Measurements from ENCODE around the gene CYTH4. TPM values are rescaled to one million over a fixed set of nuclear protein-coding genes. Genes with fewer than 3 reads are reported as not detected.

CYTH4 gene
- total and polyA plus RNA-seq, 2 donors (not counting 3 experiments of a cell fraction or from before 2014, with no cell fraction given): 0.06 TPM; not detected in 1

- no peak overlapping the region for H2AFZ ChIP-seq (ENCODE audit: low read depth, low read length)
- H3K9ac ChIP-seq (replicated peaks; ENCODE audit: extremely low read depth, insufficient read depth, low read length): no peak overlapping the region
- no peaks in the 10 kb centered on the region for H3K9me1 ChIP-seq (replicated peaks; ENCODE audit: control insufficient read depth, extremely low read depth, insufficient read depth, low read length)
- H3K4me1 ChIP-seq (ENCODE audit: control insufficient read depth, extremely low read depth, insufficient read depth, low read length): peaks cover 10% of the 10 kb centered on the region
- POLR2A ChIA-PET: no interaction called here
- intact Hi-C loops (cut with micrococcal nuclease): no loop called here
- H3K27me3 ChIP-seq (ENCODE audit: control insufficient read depth in 2 of 2, insufficient read depth in 2 of 2, low read length in 2 of 2): no peaks in the 10 kb centered on the region
- no peaks in the 10 kb centered on the region for H4K20me1 ChIP-seq (replicated peaks; ENCODE audit: control insufficient read depth, extremely low read depth, insufficient read depth, low read length)
- no peak overlapping the region for H3K4me3 ChIP-seq (replicated peaks in 1 of 3; ENCODE audit: insufficient read depth in 1 of 3, low read depth in 1 of 3, low read length in 3 of 3)
- no peaks in the 10 kb centered on the region for H3K79me2 ChIP-seq (ENCODE audit: control insufficient read depth, insufficient read depth, low read length)
- no TSS peak for BruUV-seq (replicated peaks)
- no peak overlapping the region for H3K27ac ChIP-seq (ENCODE audit: insufficient read depth, low read depth, low read length)
- no peak for TF ChIP-seq JUN (IDR thresholded peaks at IDR 0.05; ENCODE audit: borderline replicate concordance, insufficient read depth, insufficient read length, low read depth)
- TF ChIP-seq MAX (IDR thresholded peaks at IDR 0.05; ENCODE audit: insufficient read depth, insufficient read length): no peak
- TF ChIP-seq POLR2A (IDR thresholded peaks at IDR 0.05; ENCODE audit: low read depth, low read length): no peak
- TF ChIP-seq CTCF (IDR thresholded peaks at IDR 0.05; ENCODE audit: extremely low read depth in 1 of 2, insufficient read depth in 1 of 2, low read depth in 1 of 2, low read length in 2 of 2): no peak
- TF ChIP-seq MYC (IDR thresholded peaks at IDR 0.05; ENCODE audit: low read depth, low read length): no peak
- TF ChIP-seq POLR2AphosphoS5 (IDR thresholded peaks at IDR 0.05; ENCODE audit: insufficient read depth, low read depth, low read length): no peak
- TF ChIP-seq EZH2 (IDR thresholded peaks at IDR 0.05; ENCODE audit: borderline replicate concordance, low read depth, low read length, severe bottlenecking): no peak
- no peak for TF ChIP-seq GATA2 (IDR thresholded peaks at IDR 0.05; ENCODE audit: insufficient read depth, insufficient read length, low read depth, low read length)
- no peak for TF ChIP-seq FOS (IDR thresholded peaks at IDR 0.05; ENCODE audit: borderline replicate concordance, insufficient read depth, low read length)
- no peaks in the 10 kb centered on the region for H3K36me3 ChIP-seq (ENCODE audit: control insufficient read depth in 2 of 2, extremely low read depth in 1 of 2, insufficient read depth in 2 of 2, low read length in 2 of 2)
- dilution Hi-C loops (cut with MboI; ENCODE audit: extremely low pct_ligation_motif_present, low sequenced_read_pairs): no loop called here
- FAIRE-seq (no peak), DNase-seq (ENCODE audit: low read depth, low spot score) (no peak)
- CTCF ChIA-PET: interaction anchor here (0.9 kb wide), 1 partner anchor 21 kb away, joined by 4 read pairs; no protein-coding TSS in a partner anchor
- no peak overlapping the region for H3K4me2 ChIP-seq (ENCODE audit: insufficient read depth, low read length)
- no peaks in the 10 kb centered on the region for H3K9me3 ChIP-seq (replicated peaks; ENCODE audit: control insufficient read depth, insufficient read depth, low read length)
Measured at GRCh38 chr22:37280718-37281117, 1.6 kb upstream of the CYTH4 start.

All from endothelial cell of umbilical vein (primary cell).